HEK293 (cell line): ENCODE results near the gene BBX.

Experiments used
- CTCF ChIA-PET: fragments of 350-600 bp; formaldehyde crosslinking; extraction: SDS; loops from one replicate; lab custom pipeline; 2021; ENCODE audit warnings: antibody characterized with exemption; lab: Yijun Ruan, JAX
- POLR2A ChIA-PET: fragments of 300-600 bp; formaldehyde crosslinking; extraction: SDS; loops from one replicate; lab custom pipeline; 2020; ENCODE audit warnings: antibody characterized with exemption, inconsistent platforms; lab: Yijun Ruan, JAX
- H3K27ac ChIP-seq: fragments of 200-500 bp; sonication (Bioruptor generic); 2 replicates; pipeline ENCODE4 v1.5.1; 2014; ENCODE audit warnings: low read depth, low read length, control low read depth, inconsistent platforms; ENCODE audit errors: extremely low read depth
- H3K36me3 ChIP-seq, 2 experiments: fragments of 200-500 bp in 1 of 2; sonication (Bioruptor generic) in 1 of 2; 1 replicate in 1 of 2; 2 replicates in 1 of 2; pipeline ENCODE4 v1.5.1; 2014 to 2017; ENCODE audit warnings: inconsistent platforms in 2 of 2, low read length in 2 of 2; ENCODE audit not compliant: control insufficient read depth in 2 of 2, insufficient read depth in 1 of 2
- H3K4me1 ChIP-seq: fragments of 200-500 bp; sonication (Bioruptor generic); 2 replicates; pipeline ENCODE4 v1.5.1; 2014; ENCODE audit warnings: mild to moderate bottlenecking, low read length, inconsistent platforms; ENCODE audit not compliant: control insufficient read depth, insufficient read depth
- H3K4me3 ChIP-seq: 2 replicates; pipeline ENCODE4 v1.5.1; 2011; ENCODE audit warnings: low read depth, mild to moderate bottlenecking, control low read depth, low read length, moderate library complexity
- H3K9me3 ChIP-seq: fragments of 200-500 bp; sonication (Bioruptor generic); 2 replicates; pipeline ENCODE4 v1.5.1; 2014; ENCODE audit warnings: low read depth, low read length, inconsistent platforms; ENCODE audit not compliant: control insufficient read depth, insufficient read depth
- GLI2 ChIP-seq: fragments of 450-650 bp; formaldehyde crosslinking; IDR thresholded peaks from 2 replicates; pipeline ENCODE4; 2017; ENCODE audit warnings: missing biosample characterization, missing genetic modification characterization, low read depth, borderline replicate concordance
- GLI4 ChIP-seq: fragments of 450-650 bp; formaldehyde crosslinking; IDR thresholded peaks from 2 replicates; pipeline ENCODE4 v1.5.1; 2016; ENCODE audit warnings: missing biosample characterization, missing genetic modification characterization
- GLIS1 ChIP-seq: fragments of 450-650 bp; formaldehyde crosslinking; IDR thresholded peaks from 2 replicates; pipeline ENCODE4 v1.5.1; 2016; ENCODE audit warnings: missing biosample characterization, missing genetic modification characterization
- KLF17 ChIP-seq: fragments of 450-650 bp; formaldehyde crosslinking; IDR thresholded peaks from 2 replicates; pipeline ENCODE4 v1.5.1; 2016; ENCODE audit warnings: missing biosample characterization, missing genetic modification characterization
- KLF7 ChIP-seq: fragments of 450-650 bp; formaldehyde crosslinking; IDR thresholded peaks from 2 replicates; pipeline ENCODE4 v1.5.1; 2016; ENCODE audit warnings: missing biosample characterization, missing genetic modification characterization, borderline replicate concordance
- OSR2 ChIP-seq: fragments of 450-650 bp; formaldehyde crosslinking; IDR thresholded peaks from 2 replicates; pipeline ENCODE4 v1.5.1; 2016; ENCODE audit warnings: missing biosample characterization, missing genetic modification characterization
- PATZ1 ChIP-seq: fragments of 450-650 bp; formaldehyde crosslinking; IDR thresholded peaks from 2 replicates; pipeline ENCODE4 v1.5.1; 2016; ENCODE audit warnings: missing biosample characterization, missing genetic modification characterization
- SALL2 ChIP-seq: fragments of 450-650 bp; formaldehyde crosslinking; IDR thresholded peaks from 2 replicates; pipeline ENCODE4 v1.5.0; 2017; ENCODE audit warnings: missing biosample characterization, mild to moderate bottlenecking, missing genetic modification characterization, borderline replicate concordance
- WT1 ChIP-seq: fragments of 450-650 bp; formaldehyde crosslinking; IDR thresholded peaks from 2 replicates; pipeline ENCODE4 v1.5.1; 2016; ENCODE audit warnings: missing biosample characterization, missing genetic modification characterization
- ZBTB44 ChIP-seq: fragments of 450-650 bp; IDR thresholded peaks from 2 replicates; pipeline ENCODE4 v1.5.1; 2018; ENCODE audit warnings: missing biosample characterization, mild to moderate bottlenecking, missing genetic modification characterization
- ZBTB6 ChIP-seq: fragments of 450-650 bp; formaldehyde crosslinking; IDR thresholded peaks from 2 replicates; pipeline ENCODE4 v1.5.1; 2017; ENCODE audit warnings: missing biosample characterization, missing genetic modification characterization
- ZFP41 ChIP-seq: fragments of 450-650 bp; formaldehyde crosslinking; IDR thresholded peaks from 2 replicates; pipeline ENCODE4 v1.5.1; 2016; ENCODE audit warnings: missing biosample characterization, missing genetic modification characterization, borderline replicate concordance
- ZNF112 ChIP-seq: fragments of 450-650 bp; formaldehyde crosslinking; IDR thresholded peaks from 2 replicates; pipeline ENCODE4 v1.5.0; 2017; ENCODE audit warnings: missing biosample characterization, missing genetic modification characterization
- ZNF148 ChIP-seq: fragments of 450-650 bp; formaldehyde crosslinking; IDR thresholded peaks from 2 replicates; pipeline ENCODE4 v1.5.0; 2017; ENCODE audit warnings: missing biosample characterization, missing genetic modification characterization, borderline replicate concordance
- ZNF157 ChIP-seq: fragments of 450-650 bp; formaldehyde crosslinking; IDR thresholded peaks from 2 replicates; pipeline ENCODE4 v1.5.1; 2016; ENCODE audit warnings: missing biosample characterization, missing genetic modification characterization
- ZNF248 ChIP-seq: fragments of 450-650 bp; formaldehyde crosslinking; IDR thresholded peaks from 2 replicates; pipeline ENCODE4 v1.5.1; 2017; ENCODE audit warnings: missing biosample characterization, missing genetic modification characterization
- ZNF274 ChIP-seq, 2 experiments: fragments of 200-500 bp in 1 of 2; fragments of 450-650 bp in 1 of 2; sonication (Bioruptor generic) in 1 of 2; formaldehyde crosslinking in 1 of 2; IDR thresholded peaks; 2 replicates each; pipeline versions ENCODE4 v1.5.1 to v1.6.1; 2014 to 2016; ENCODE audit warnings: borderline replicate concordance in 1 of 2, inconsistent platforms in 1 of 2, low read length in 1 of 2, missing biosample characterization in 1 of 2, missing genetic modification characterization in 1 of 2
- ZNF394 ChIP-seq: fragments of 450-650 bp; formaldehyde crosslinking; IDR thresholded peaks from 2 replicates; pipeline ENCODE4 v1.5.1; 2016; ENCODE audit warnings: missing biosample characterization, missing genetic modification characterization, mild to moderate bottlenecking, moderate library complexity, borderline replicate concordance
- ZNF473 ChIP-seq: fragments of 450-650 bp; formaldehyde crosslinking; IDR thresholded peaks from 2 replicates; pipeline ENCODE4 v1.5.1; 2017; ENCODE audit warnings: missing biosample characterization, missing genetic modification characterization
- ZNF510 ChIP-seq: fragments of 450-650 bp; formaldehyde crosslinking; IDR thresholded peaks from 2 replicates; pipeline ENCODE4 v1.5.1; 2018; ENCODE audit warnings: mild to moderate bottlenecking, missing genetic modification characterization, missing biosample characterization; ENCODE audit not compliant: insufficient replicate concordance
- ZNF580 ChIP-seq: fragments of 450-650 bp; formaldehyde crosslinking; IDR thresholded peaks from 2 replicates; pipeline ENCODE4 v1.5.1; 2016; ENCODE audit warnings: missing biosample characterization, missing genetic modification characterization
- ZNF596 ChIP-seq: fragments of 450-650 bp; IDR thresholded peaks from 2 replicates; pipeline ENCODE4 v1.5.0; 2018; ENCODE audit warnings: missing biosample characterization, mild to moderate bottlenecking, missing genetic modification characterization, moderate library complexity
- ZNF610 ChIP-seq: fragments of 450-650 bp; formaldehyde crosslinking; IDR thresholded peaks from 2 replicates; pipeline ENCODE4 v1.5.1; 2016; ENCODE audit warnings: missing biosample characterization, missing genetic modification characterization, borderline replicate concordance
- ZNF677 ChIP-seq: fragments of 450-650 bp; IDR thresholded peaks from 2 replicates; pipeline ENCODE4 v1.5.0; 2018; ENCODE audit warnings: missing biosample characterization, mild to moderate bottlenecking, missing genetic modification characterization, moderate library complexity
- ZNF768 ChIP-seq: fragments of 450-650 bp; formaldehyde crosslinking; IDR thresholded peaks from 2 replicates; pipeline ENCODE4 v1.5.1; 2018; ENCODE audit warnings: missing biosample characterization, mild to moderate bottlenecking, missing genetic modification characterization
- ZNF837 ChIP-seq: fragments of 450-650 bp; formaldehyde crosslinking; IDR thresholded peaks from 2 replicates; pipeline ENCODE4 v1.5.1; 2016; ENCODE audit warnings: missing biosample characterization, missing genetic modification characterization

Gene BBX

GRCh38 chr3:107798381-107798780 lies 275.6 kb downstream of the BBX start:
- no peak for TF ChIP-seq SALL2
- no peak for TF ChIP-seq PATZ1 (tag by site-specific recombination)
- TF ChIP-seq ZNF677 (tag by site-specific recombination) = no peak
- TF ChIP-seq ZNF580 (tag by site-specific recombination) = no peak
- no peak for TF ChIP-seq GLI2 (tag by site-specific recombination)
- no peak for TF ChIP-seq ZNF148 (tag by site-specific recombination)
- no peak for TF ChIP-seq ZNF157 (tag by site-specific recombination)
- no peak for TF ChIP-seq ZNF596 (tag by site-specific recombination)
- no peak for TF ChIP-seq GLI4
- TF ChIP-seq ZNF473 (tag by site-specific recombination) = no peak
- TF ChIP-seq ZNF837 (tag by site-specific recombination) = no peak
- TF ChIP-seq ZNF394 (tag by site-specific recombination) = no peak
- no peak for TF ChIP-seq KLF17
- TF ChIP-seq ZNF248 (tag by site-specific recombination) = no peak
- TF ChIP-seq ZNF768 (tag by site-specific recombination) = no peak
- no peak for TF ChIP-seq ZNF510 (tag by site-specific recombination)
- no peak for TF ChIP-seq ZFP41 (tag by site-specific recombination)
- no peak for TF ChIP-seq ZBTB6 (tag by site-specific recombination)
- TF ChIP-seq, all 188 proteins: peak for 0
- ChIA-PET CTCF (no interaction called here), POLR2A (no interaction called here)
- no peaks in the 10 kb centered on the region for H3K4me1 ChIP-seq
- no peak overlapping the region for H3K27ac ChIP-seq
- H3K9me3 ChIP-seq = no peaks in the 10 kb centered on the region
- no peak overlapping the region for H3K4me3 ChIP-seq
- H3K36me3 ChIP-seq = peaks cover 0 to 63% of the 10 kb centered on the region in 2 experiments; a peak in 1 of 3 replicates

- Histone ChIP-seq H3K4me3 (no peak overlapping the region), H3K4me1 (no peaks in the 10 kb centered on the region), H3K9me3 (no peaks in the 10 kb centered on the region), H3K36me3 (peaks cover 0 to 72% of the 10 kb centered on the region in 2 experiments; a peak in 1 of 3 replicates), H3K27ac (no peak overlapping the region)
- ChIA-PET CTCF (interaction anchor here (1.2 kb wide), 1 partner anchor 10 kb away, joined by 3 read pairs; no protein-coding TSS in a partner anchor), POLR2A (no interaction called here)
- TF ChIP-seq ZNF274 (IDR thresholded peaks at IDR 0.05; ENCODE audit: low read length) = no peak
- no peak for TF ChIP-seq ZNF274 (tag by site-specific recombination; IDR thresholded peaks at IDR 0.05; ENCODE audit: borderline replicate concordance)
- no peak for TF ChIP-seq WT1
- TF ChIP-seq OSR2 (tag by site-specific recombination) = no peak
- TF ChIP-seq GLIS1 (tag by site-specific recombination) = no peak
- TF ChIP-seq ZNF610 = no peak
- no peak for TF ChIP-seq ZNF112 (tag by site-specific recombination)
- TF ChIP-seq ZNF677 (tag by site-specific recombination) = no peak
- no peak for TF ChIP-seq ZBTB44 (tag by site-specific recombination)
- no peak for TF ChIP-seq KLF7 (tag by site-specific recombination)
These were observed 277.9 kb downstream of the BBX start for GRCh38 chr3:107800710-107801109.
